ENCODE measurements around the gene ASB18. TPM values are rescaled to one million over a fixed set of nuclear protein-coding genes. Genes with fewer than 3 reads are reported as not detected.

The ASB18 gene
- total RNA-seq, 4 donors from 2014 or later: not detected

DNA sequence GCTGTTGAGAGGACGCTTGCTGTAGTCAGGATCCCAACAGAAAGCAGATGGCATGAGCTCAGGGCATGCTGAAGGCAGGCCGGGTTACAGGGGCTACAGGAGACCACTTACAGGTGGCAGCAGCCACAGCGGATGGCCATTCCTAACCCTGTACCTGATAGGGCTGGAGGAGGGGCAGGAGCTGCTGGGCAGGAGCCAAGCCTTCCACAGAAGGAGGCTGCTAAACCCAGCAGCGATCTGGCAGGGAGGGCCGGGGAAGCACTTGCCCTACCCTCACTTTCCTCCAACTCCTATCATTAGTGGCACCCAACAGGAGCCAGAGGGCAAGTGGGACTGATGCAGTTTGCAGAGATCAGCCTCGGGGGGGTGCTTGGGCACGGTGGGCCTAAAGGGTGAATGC lies 2.0 kb downstream of the ASB18 start:
- TF ChIP-seq POLR2A (IDR thresholded peaks at IDR 0.05): no peak
- TF ChIP-seq, protein P1, sequence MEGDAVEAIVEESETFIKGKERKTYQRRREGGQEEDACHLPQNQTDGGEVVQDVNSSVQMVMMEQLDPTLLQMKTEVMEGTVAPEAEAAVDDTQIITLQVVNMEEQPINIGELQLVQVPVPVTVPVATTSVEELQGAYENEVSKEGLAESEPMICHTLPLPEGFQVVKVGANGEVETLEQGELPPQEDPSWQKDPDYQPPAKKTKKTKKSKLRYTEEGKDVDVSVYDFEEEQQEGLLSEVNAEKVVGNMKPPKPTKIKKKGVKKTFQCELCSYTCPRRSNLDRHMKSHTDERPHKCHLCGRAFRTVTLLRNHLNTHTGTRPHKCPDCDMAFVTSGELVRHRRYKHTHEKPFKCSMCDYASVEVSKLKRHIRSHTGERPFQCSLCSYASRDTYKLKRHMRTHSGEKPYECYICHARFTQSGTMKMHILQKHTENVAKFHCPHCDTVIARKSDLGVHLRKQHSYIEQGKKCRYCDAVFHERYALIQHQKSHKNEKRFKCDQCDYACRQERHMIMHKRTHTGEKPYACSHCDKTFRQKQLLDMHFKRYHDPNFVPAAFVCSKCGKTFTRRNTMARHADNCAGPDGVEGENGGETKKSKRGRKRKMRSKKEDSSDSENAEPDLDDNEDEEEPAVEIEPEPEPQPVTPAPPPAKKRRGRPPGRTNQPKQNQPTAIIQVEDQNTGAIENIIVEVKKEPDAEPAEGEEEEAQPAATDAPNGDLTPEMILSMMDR (IDR thresholded peaks at IDR 0.05): no peak
- no peaks in the 10 kb centered on the region for H3K9me3 ChIP-seq
- DNase-seq: no peak
- no peaks in the 10 kb centered on the region for H3K27me3 ChIP-seq
- no peak overlapping the region for H3K4me3 ChIP-seq
- no peak overlapping the region for H3K27ac ChIP-seq
- H3K36me3 ChIP-seq: no peaks in the 10 kb centered on the region
- H3K4me1 ChIP-seq: no peaks in the 10 kb centered on the region

DNA sequence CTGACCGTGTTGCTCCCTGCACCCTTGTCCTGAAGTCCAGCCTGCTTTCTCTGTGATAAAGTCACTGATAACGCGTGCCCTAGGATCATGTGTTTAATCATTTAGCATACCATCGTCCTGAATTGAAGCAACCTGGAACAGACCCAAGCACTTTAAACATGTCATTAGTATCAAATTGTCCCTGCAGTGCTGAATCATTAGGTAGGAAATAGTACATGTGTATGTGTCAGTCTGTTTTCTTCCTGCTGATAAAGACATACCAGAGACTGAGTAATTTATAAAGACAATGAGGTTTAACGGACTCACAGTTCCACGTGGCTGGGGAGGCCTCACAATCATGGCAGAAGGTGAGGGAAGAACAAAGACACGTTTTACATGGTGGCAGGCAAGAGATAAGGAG lies 2.8 kb downstream of the ASB18 start:
- Histone ChIP-seq H3K9me3 (no peaks in the 10 kb centered on the region), H3K27ac (no peak overlapping the region), H3K27me3 (no peaks in the 10 kb centered on the region), H3K36me3 (no peaks in the 10 kb centered on the region), H3K4me1 (no peaks in the 10 kb centered on the region), H3K4me3 (no peak overlapping the region)
- TF ChIP-seq, protein P1 (IDR thresholded peaks at IDR 0.05): no peak
- TF ChIP-seq POLR2A (IDR thresholded peaks at IDR 0.05): no peak
- DNase-seq: no peak

DNA sequence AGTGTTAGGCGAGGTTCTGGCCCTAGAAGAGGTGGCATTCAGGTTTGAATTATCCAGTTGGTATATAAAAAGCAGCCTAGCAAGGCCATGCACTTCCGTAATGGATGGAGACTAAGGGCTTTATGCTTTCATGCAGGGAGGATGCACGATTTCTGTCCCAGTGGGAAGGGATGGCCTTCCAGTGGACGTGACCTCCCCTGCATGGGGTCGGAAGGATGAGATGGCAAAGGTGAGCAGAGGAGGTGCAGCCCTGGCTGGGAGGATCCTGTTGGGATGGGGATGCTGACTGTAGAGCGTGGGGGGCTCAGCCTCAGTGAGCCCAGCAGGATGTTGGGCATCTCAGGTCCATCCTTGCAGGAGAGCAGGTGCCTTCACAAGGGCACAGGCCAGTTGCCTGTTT lies 4.8 kb downstream of the ASB18 start:
- no peak for DNase-seq
- Histone ChIP-seq H3K27ac (no peak overlapping the region), H3K9me3 (no peaks in the 10 kb centered on the region), H3K27me3 (no peaks in the 10 kb centered on the region), H3K4me3 (no peak overlapping the region), H3K36me3 (no peaks in the 10 kb centered on the region), H3K4me1 (no peaks in the 10 kb centered on the region)
- TF ChIP-seq, protein P1 (IDR thresholded peaks at IDR 0.05): no peak
- TF ChIP-seq POLR2A (IDR thresholded peaks at IDR 0.05): no peak

DNA sequence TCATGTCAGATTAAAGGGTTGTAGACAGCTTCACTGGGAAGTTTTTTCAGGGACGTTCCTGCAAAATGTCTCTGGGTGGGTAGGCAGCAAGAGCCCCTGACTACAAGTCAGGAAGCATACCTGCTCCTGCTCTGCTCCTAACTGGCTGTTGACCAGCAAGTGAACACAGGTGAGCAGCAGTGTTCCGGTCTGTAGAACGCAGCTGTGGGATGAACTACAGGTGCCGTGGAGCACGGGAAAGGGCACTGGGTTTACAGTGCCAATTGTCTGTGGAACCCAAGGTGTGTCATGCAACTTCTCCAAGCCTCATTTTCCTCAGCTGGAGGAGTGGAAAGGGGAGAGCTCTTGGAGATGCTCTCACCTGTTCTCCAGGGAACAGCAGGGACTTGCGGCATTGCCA lies 6.6 kb downstream of the ASB18 start:
- Histone ChIP-seq H3K36me3 (no peaks in the 10 kb centered on the region), H3K4me3 (no peak overlapping the region), H3K27me3 (no peaks in the 10 kb centered on the region), H3K4me1 (no peaks in the 10 kb centered on the region), H3K9me3 (no peaks in the 10 kb centered on the region), H3K27ac (no peak overlapping the region)
- TF ChIP-seq, protein P1 (IDR thresholded peaks at IDR 0.05): no peak
- no peak for TF ChIP-seq POLR2A (IDR thresholded peaks at IDR 0.05)
- DNase-seq: no peak

DNA sequence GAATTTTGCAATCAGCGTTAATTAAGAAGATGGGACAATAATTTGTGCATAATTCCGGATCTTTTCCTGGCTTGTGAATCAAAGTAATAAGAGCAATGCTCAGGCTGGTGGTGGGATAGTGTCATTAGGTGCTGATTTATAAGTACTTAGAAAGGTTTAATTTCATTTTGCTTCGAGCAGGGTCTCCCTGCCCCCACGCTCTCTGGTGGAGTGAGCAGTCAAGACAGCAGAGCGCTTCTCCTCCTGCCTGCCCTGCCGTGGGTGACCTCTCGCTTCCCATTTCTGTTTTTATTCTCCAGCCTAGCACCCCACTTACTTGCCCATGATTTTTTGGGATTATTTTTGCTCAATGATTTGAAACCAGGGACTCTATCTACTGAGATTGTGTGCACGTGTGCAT lies 7.1 kb downstream of the ASB18 start:
- Histone ChIP-seq H3K27me3 (no peaks in the 10 kb centered on the region), H3K4me3 (no peak overlapping the region)

More for the DNA sequence above, 7.1 kb downstream of the ASB18 start:
- no peak for TF ChIP-seq POLR2A (IDR thresholded peaks at IDR 0.05)
- TF ChIP-seq, protein P1 (IDR thresholded peaks at IDR 0.05): no peak
- Histone ChIP-seq H3K27ac (no peak overlapping the region), H3K9me3 (no peaks in the 10 kb centered on the region), H3K36me3 (no peaks in the 10 kb centered on the region), H3K4me1 (no peaks in the 10 kb centered on the region)
- no peak for DNase-seq

Data from Peyer's patch (tissue), 4 donors.